HG02623 (cell line): ENCODE data around the gene MINDY1.

Experiments used
- ATAC-seq: cut with Tn5 transposase; IDR thresholded peaks from one replicate; pipeline ENCODE4 v1.9.1; 2021; ENCODE audit warnings: moderate library complexity; ENCODE audit not compliant: unreplicated experiment

Gene MINDY1

GRCh38 chr1:151011154-151011850 is 4.6 kb upstream of the MINDY1 start:
- no peak for ATAC-seq

- no peak for ATAC-seq
Observed at GRCh38 chr1:151010346-151010726, 3.6 kb upstream of the MINDY1 start.

- ATAC-seq, result no peak
Observed at GRCh38 chr1:151009674-151010345, 3.1 kb upstream of the MINDY1 start.

DNA sequence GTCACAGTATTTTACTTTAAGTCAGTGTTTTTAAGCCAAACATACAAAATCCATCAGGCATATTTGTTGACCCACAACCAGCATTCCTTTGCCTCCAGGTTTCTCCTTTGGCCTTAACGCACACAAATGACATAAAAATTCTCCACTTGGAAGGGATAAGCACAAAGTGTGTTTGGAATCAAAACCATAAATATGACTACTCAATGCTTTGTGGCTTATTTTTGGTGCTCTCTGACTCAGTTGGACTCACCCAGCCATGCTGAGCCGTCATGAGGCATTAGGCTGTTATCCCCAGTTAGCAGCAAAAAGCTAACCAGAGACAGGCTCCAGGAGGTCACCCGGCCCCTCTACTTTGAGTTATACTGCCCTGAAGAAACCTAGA is 2.5 kb upstream of the MINDY1 start:
- no peak for ATAC-seq

- peak; percentile 79 for ATAC-seq
Observed at GRCh38 chr1:151008244-151009205, 1.8 kb upstream of the MINDY1 start, which contains the start of gene PRUNE1. Gene PRUNE1, plus strand, starts transcription at chr1:151008449. Its CDS starts 184 bp downstream, at chr1:151008633.

GRCh38 chr1:151007853-151008243 is 1.1 kb upstream of the MINDY1 start:
- ATAC-seq, result no peak

DNA sequence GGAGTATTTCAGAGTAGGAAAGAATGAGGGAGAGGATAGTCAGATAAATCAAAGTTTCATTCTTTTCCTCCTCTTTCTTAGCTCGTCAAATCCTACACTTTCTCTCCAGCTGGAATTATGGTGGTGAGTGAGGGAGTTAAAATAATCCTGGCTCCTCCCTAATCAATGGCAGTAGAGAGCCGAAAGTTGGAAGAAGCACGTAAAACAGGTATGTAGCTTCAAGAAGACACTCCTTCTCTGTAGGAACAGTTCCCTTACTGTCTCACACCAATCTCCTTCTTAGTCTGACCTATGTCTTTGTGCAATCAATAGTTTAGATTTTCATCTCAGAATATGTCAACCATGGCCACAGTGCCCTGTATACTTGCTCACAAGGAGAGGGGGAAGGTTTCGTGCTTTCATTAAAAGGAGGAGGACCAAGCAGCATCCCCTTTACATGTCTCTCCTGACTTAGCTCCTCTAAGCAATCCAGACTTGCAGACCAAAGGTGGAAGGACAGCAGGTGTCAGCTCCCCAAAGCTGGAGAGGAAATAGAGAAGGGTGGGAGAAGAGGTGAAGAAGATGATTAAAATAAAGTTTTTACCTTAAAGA is 878 bp downstream of the MINDY1 start:
- ATAC-seq, result no peak

GRCh38 chr1:151003180-151003579 is 3.5 kb downstream of the MINDY1 start:
- no peak for ATAC-seq

GRCh38 chr1:151002611-151003010 is 4.1 kb downstream of the MINDY1 start:
- ATAC-seq, result no peak

DNA sequence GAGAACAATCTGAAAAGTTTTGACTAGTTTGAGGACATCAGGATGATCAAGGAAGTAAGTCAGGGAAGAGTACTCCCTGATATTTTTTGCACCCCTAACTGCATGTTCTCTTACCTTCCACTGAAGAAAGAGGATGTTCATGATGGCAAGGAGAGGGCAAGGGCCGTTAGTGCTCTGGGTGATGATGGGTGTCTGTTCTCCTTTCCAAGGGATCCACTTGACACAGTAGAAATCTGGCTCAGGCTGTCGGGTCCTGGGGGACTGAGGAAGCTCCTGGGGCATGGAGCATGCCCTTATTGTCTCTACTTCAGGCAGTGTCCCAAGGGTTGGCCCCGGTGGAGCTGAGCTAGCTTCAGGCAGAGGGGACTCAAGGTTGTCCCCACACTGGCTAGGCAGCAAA is 4.7 kb downstream of the MINDY1 start:
- no peak for ATAC-seq

DNA sequence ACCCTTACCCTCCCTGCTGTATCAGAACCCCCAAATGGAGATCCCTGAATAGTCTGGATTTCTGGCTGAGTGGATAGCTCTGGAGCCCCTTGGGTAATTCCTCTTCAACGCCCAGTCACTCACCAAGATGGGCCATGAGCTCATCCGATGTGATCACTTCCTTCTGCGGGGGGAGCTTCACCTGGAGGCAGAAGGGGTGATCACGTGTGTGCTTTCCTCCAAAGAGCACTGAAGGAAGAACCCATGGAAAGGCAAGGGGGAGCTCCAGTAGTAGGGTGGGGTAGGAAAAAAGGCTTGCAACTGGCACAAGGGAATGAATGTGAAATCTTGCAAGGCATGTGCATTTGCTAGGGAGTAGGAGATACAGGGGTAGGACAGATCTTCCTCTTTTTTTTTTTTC is 5.1 kb downstream of the MINDY1 start:
- ATAC-seq, result no peak

GRCh38 chr1:151000408-151000807 is 6.3 kb downstream of the MINDY1 start:
- ATAC-seq, result no peak

DNA sequence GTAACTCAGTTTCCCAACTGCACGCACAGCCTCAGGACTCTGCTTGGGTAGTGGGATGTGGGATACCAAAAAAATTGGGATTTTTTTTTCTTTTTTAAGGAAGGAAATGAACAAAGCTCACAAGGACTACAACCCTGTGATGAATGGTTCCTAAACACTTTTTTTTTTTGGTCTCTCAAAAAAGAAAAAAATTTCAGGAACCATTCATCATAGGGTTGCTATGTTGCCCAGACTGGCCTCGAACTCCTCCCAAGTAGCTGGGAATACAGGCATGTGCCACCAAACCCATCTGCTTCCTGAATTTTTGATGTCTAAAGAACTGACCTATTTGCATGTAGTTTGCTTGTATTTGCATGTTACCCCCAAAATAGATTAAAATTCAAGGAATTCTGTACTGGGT is 6.8 kb downstream of the MINDY1 start:
- no peak for ATAC-seq

GRCh38 chr1:150999051-150999674 is 7.5 kb downstream of the MINDY1 start:
- ATAC-seq, result no peak

- ATAC-seq, result no peak
Observed at GRCh38 chr1:150997949-150998348, 8.8 kb downstream of the MINDY1 start.

GRCh38 chr1:150997126-150997872 is 9.4 kb downstream of the MINDY1 start:
- no peak for ATAC-seq

DNA sequence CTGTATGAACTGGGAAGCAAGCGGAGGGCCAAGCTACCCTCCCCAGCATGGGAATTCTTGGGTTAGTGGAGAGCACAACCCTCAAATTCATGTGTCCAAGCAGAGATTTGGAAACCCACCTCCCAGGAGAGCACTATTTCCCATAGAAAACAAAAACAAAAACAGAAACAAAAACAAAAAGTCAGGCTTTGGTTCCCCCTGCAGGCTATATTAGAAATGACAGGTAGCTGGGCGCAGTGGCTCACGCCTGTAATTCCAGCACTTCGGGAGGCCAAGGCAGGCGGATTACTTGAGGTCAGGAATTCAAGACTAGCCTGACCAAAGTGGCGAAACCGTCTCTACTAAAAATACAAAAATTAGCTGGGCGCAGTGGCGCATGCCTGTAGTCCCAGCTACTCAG is 10.8 kb downstream of the MINDY1 start:
- no peak for ATAC-seq

- ATAC-seq, result no peak
Observed at GRCh38 chr1:150995460-150995859, 11.2 kb downstream of the MINDY1 start.

DNA sequence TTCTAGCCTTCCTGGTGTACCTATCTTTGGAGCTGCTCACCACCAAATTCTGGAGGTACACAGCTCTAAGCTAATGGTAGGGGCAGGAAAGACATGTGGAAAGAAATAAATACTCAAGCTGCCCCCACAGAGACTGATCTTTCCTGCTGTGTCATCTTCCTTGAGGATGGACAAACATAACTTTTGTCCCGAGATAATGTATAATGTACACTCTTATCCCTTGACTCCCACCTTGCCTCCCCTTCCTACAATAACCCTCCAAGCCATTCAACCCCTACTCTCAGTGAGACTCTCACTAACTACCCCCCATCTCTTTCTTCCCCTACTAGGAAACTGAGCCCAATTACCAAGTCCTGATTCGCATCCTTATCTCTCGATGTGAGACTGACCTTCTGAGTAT is 12.5 kb downstream of the MINDY1 start:
- no peak for ATAC-seq

DNA sequence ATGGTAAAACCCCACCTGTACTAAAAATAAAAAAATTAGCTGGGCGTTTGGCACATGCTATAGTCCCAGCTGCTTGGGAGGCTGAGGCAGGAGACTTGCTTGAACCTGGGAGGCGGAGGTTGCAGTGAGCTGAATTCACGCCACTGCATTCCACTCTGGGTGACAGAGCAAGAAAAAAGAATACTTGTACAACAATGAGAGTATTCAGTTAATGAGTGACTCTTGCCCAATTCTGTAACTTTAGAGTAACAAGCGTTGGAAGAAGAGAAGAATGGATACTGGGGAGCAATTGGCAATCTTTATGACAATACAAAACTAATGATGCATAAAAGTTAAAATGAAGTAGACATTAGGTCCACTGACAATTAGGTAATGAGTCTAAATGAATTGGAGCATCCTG is 14.1 kb downstream of the MINDY1 start:
- ATAC-seq, result no peak
